Stimulated activated CD4-positive, alpha-beta T cell treated with anti-CD3 and anti-CD28 coated beads, Interleukin-15, amount 100 ng/mL, for 24 hours (primary cell): ENCODE results near the gene C13orf46.

ENCODE experiments used
- DNase-seq: peaks from one replicate; pipeline ENCODE4 v3.0.0-alpha.2; 2020

Gene C13orf46

GRCh38 chr13:113969973-113970611 lies 3.8 kb downstream of the C13orf46 start:
- no peak for DNase-seq

- no peak for DNase-seq
These were observed 4.4 kb downstream of the C13orf46 start for GRCh38 chr13:113969311-113969972.

- no peak for DNase-seq
These were observed 5.2 kb downstream of the C13orf46 start for GRCh38 chr13:113968463-113969310.

GRCh38 chr13:113967729-113968462 lies 6.0 kb downstream of the C13orf46 start:
- DNase-seq: no peak

GRCh38 chr13:113967206-113967720 lies 6.6 kb downstream of the C13orf46 start:
- DNase-seq: no peak

- no peak for DNase-seq
These were observed 7.7 kb downstream of the C13orf46 start for GRCh38 chr13:113965968-113966884.

- DNase-seq: no peak
These were observed 8.4 kb downstream of the C13orf46 start for GRCh38 chr13:113965383-113965874.

GRCh38 chr13:113964251-113964995 lies 9.5 kb downstream of the C13orf46 start:
- DNase-seq: no peak

- DNase-seq: no peak
These were observed 10.5 kb downstream of the C13orf46 start for GRCh38 chr13:113963376-113963775.

GRCh38 chr13:113962975-113963374 lies 10.9 kb downstream of the C13orf46 start:
- DNase-seq: no peak

- DNase-seq: no peak
These were observed 11.5 kb downstream of the C13orf46 start for GRCh38 chr13:113962386-113962785.

- no peak for DNase-seq
These were observed 13.5 kb downstream of the C13orf46 start for GRCh38 chr13:113960276-113960948.

GRCh38 chr13:113959198-113959597 lies 14.7 kb downstream of the C13orf46 start:
- DNase-seq: no peak

- DNase-seq: no peak
These were observed 15.5 kb downstream of the C13orf46 start for GRCh38 chr13:113958373-113958772.

GRCh38 chr13:113956571-113956970 lies 17.3 kb downstream of the C13orf46 start:
- DNase-seq: no peak

- no peak for DNase-seq
These were observed 18.2 kb downstream of the C13orf46 start for GRCh38 chr13:113955691-113956090.

- DNase-seq: no peak
These were observed 18.6 kb downstream of the C13orf46 start for GRCh38 chr13:113955235-113955634.

GRCh38 chr13:113954046-113954835 lies 19.6 kb downstream of the C13orf46 start:
- DNase-seq: no peak

- no peak for DNase-seq
These were observed 20.3 kb downstream of the C13orf46 start for GRCh38 chr13:113953561-113953960.
